OCI-LY7 (cell line): ENCODE measurements around the gene IMMP2L.

Experiments
- CTCF ChIP-seq: fragments of 200-600 bp; sonication (generic); conservative IDR thresholded peaks from 2 replicates; pipeline ENCODE4 v1.5.1; 2014; ENCODE audit warnings: mild to moderate bottlenecking, antibody characterized with exemption, low read length, moderate library complexity, mixed read lengths
- EZH2phosphoT487 ChIP-seq: fragments of 200-600 bp; sonication (generic); IDR thresholded peaks from 2 replicates; pipeline ENCODE4 v1.6.1; 2018; ENCODE audit warnings: low read depth, borderline replicate concordance, mild to moderate bottlenecking, mixed run types, antibody characterized with exemption, low read length, moderate library complexity, mixed read lengths

GRCh38 chr7:111129435-111129834 is 432.9 kb downstream of the IMMP2L start:
- TF ChIP-seq CTCF (no peak), EZH2phosphoT487 (no peak)
